GM12865 (cell line): ENCODE measurements around the gene MEGF9.

Experiments used
- DNase-seq: peaks from one replicate; pipeline ENCODE4 v3.0.0; 2010; ENCODE audit warnings: low read depth
- H3K4me3 ChIP-seq: 2 replicates; pipeline ENCODE4 v1.5.1; 2011; ENCODE audit warnings: mild to moderate bottlenecking, low read depth, low read length, control low read depth
- CTCF ChIP-seq: IDR thresholded peaks from 2 replicates; pipeline ENCODE4 v1.5.1; 2011; ENCODE audit warnings: low read length, control low read depth, low read depth, inconsistent platforms; ENCODE audit not compliant: insufficient read depth; ENCODE audit errors: missing control alignments

Gene MEGF9

GRCh38 chr9:120609636-120610035, 104.6 kb downstream of the MEGF9 start:
- DNase-seq, result no peak
- no peak for TF ChIP-seq CTCF
- H3K4me3 ChIP-seq, result no peak overlapping the region

GRCh38 chr9:120608421-120608820, 105.8 kb downstream of the MEGF9 start:
- H3K4me3 ChIP-seq, result no peak overlapping the region
- no peak for TF ChIP-seq CTCF
- no peak for DNase-seq

GRCh38 chr9:120603591-120603990, 110.7 kb downstream of the MEGF9 start:
- no peak for TF ChIP-seq CTCF
- no peak overlapping the region for H3K4me3 ChIP-seq
- no peak for DNase-seq

GRCh38 chr9:120603010-120603409, 111.3 kb downstream of the MEGF9 start:
- DNase-seq, result no peak
- H3K4me3 ChIP-seq, result no peak overlapping the region
- TF ChIP-seq CTCF, result no peak

GRCh38 chr9:120593955-120594277, 120.4 kb downstream of the MEGF9 start:
- no peak for DNase-seq
- H3K4me3 ChIP-seq, result no peak overlapping the region
- TF ChIP-seq CTCF, result no peak

- TF ChIP-seq CTCF, result no peak
- DNase-seq, result no peak
- no peak overlapping the region for H3K4me3 ChIP-seq
These were observed 120.9 kb downstream of the MEGF9 start for GRCh38 chr9:120593250-120593954.

- TF ChIP-seq CTCF, result no peak
- DNase-seq, result no peak
- no peak overlapping the region for H3K4me3 ChIP-seq
These were observed 122.1 kb downstream of the MEGF9 start for GRCh38 chr9:120592210-120592609.
